ENCODE measurements around the gene PNO1. TPM values are rescaled to one million over a fixed set of nuclear protein-coding genes. Genes with fewer than 3 reads are reported as not detected.

The PNO1 gene
- total RNA-seq, 2 donors from 2014 or later, result 12.8 to 15.9 TPM

DNA sequence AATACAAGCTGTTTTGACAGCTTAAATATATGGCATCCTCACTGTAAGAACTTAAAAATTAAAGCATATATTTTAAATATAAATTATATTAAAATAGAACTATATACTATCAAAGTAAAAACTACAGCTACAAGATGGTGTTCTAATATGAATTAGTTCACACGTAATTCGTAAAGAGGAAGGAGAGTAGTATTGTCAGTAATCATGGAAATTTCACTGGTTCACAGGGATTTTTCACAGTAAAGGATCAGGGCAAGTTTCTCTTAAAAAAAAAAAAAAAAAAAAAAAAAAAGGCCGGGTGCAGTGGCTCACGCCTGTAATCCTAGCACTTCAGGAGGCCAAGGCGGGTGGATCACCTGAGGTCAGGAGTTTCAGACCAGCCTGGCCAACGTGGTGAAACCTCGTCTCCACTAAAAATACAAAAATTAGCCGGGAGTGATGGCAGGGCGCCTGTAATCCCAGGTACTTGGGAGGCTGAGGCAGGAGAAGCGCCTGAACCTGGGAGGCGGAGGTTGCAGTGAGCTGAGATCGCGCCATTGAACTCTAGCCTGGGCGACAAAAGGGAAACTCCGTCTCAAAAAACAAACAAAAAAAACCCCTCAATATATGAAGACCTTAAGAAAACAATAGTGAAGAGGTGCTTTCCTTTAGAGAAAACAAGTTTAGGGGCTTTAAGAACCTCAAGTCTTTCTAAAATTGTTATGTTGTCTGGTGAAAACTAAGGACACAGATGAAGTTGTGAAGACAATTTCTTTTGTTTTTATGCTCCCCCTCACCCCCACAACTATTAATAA lies 32.5 kb downstream of the PNO1 start:
- DNase-seq (ENCODE audit: low spot score), result no peak
- intact Hi-C loops (cut with DNase I), result loop anchor here (5.0 to 10.0 kb wide), 2 partner anchors 255 to 1288 kb away; no protein-coding TSS in a partner anchor

DNA sequence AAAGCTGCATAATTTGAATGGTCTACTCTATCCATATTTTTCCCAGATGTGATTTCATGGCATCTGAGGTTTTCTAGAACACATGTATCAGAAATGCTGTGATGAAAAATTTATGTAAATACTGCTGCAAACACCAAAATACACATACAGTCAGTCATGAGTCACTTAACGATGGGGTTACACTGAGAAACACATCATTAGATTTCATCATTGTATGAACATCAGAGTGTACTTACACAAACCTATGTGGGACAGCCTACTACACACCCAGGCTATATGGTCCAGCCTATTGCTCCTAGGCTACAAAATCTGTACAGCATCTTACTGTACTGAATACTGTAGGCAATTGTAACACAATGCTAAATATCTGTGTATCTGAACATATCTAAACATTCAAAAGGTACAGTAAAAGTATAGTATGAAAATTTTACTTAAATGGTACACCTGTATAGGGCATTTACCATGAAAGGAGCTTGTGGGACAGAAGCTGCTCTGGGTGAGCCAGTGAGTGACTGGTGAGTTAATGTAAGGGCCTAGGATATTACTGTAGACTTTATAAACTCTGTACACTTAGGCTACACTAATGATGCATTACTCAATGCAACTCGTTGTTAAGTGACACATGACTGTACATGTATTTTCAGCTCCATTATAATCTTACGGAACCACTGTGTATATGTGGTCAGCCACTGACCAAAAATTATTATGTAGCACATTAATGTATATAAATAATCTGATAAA lies 33.5 kb downstream of the PNO1 start:
- intact Hi-C loops (cut with DNase I), result loop anchor here (5.0 to 10.0 kb wide), 2 partner anchors 254 to 1289 kb away; no protein-coding TSS in a partner anchor
- DNase-seq (ENCODE audit: low spot score), result no peak

DNA sequence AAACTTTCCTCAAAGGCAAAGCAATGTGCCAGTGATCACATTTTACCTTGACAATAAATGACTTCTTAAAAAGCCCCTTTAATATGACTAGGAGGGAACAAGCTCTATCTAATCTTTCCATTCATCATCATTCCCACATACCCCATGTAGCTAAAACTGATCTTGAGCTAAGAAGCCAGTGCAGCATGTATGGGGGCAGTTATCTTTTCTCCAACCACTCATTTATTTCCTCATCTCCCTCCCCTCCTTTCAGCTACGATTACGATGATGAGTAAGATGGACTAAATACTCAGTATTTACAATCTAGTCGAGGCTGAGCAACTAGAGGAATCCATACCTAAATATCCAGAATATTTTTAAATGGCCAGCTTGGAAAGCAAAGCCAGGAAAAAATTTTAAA lies 35.5 kb downstream of the PNO1 start:
- intact Hi-C loops (cut with DNase I), result loop anchor here (5.0 to 10.0 kb wide), 2 partner anchors 252 to 1291 kb away; no protein-coding TSS in a partner anchor
- DNase-seq (ENCODE audit: low spot score), result no peak

DNA sequence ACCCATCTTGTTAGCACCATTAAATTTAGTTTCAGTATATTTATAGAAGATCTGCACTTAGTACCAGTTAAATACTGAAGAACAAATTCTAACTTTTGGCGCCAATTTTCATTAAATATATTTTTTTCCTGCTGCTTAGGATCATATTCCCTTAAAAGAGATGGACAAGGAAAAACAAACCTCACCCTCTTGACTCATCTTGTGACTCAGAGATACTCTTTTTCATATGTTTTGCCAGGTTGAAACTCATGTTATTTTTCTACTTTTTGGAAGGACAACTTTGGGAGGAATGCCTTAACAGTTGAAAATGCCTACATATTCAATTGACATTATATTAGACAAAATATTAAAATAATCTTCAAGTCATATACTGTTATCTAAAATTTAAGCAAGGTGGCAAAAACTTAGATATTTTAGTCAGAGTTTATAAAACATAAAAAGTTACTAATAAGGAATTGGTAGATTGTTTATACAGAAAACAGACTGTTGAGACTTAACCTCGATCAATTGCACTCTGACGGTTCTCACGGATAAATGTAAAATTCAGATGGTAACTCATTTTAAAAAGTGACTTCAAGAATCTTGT lies 36.2 kb downstream of the PNO1 start:
- intact Hi-C loops (cut with DNase I), result loop anchor here (5.0 to 10.0 kb wide), 2 partner anchors 251 to 1292 kb away; no protein-coding TSS in a partner anchor
- no peak for DNase-seq (ENCODE audit: low spot score)

DNA sequence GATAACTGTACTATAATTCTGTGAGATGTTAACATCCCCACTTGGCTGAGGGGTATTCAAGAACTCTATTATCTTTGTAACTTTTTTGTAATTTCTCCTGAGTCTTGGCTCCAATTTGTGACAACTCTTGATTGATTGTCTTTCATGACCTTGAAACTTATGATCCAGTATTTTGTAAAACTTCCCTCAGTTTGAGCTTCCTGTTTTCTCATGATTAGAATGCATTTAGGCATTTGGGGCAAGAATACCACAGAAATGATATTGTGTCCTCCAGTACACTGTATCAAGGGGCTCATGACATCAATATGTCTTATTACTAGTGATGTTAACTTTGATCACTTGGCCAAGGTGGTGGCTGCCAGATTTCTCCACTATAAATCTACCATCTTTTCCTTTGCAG lies 37.4 kb downstream of the PNO1 start:
- no peak for DNase-seq (ENCODE audit: low spot score)
- intact Hi-C loops (cut with DNase I), result loop anchor here in 1 of 2 donors (10.0 kb wide), 1 partner anchor 250 kb away; no protein-coding TSS in a partner anchor

DNA sequence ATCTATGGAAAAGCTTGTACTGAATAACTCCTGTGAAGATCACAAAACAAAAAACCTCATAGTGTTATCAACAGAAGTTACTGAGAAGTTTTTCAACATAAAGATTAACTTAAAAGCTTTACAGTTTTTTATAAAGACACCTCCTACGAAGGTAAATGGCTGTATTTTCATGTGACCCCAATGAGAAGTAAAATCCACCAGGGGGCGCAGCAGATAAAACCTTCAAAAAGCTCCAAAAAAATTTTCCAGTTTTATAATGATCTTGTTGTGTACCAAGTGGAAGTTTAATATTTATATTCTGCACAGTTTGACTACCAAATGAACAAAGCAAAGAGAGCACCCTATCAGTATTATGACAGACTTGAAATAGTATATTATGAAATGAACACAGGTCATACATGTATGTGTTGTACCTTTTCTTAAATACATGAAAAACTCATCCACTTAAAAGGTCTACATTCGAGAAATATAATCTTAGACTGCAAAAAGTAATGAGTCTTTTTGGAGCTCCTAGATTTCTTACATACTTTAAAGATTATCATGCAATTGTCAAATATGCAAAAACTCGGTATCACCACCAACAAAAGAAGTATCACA lies 38.5 kb downstream of the PNO1 start:
- intact Hi-C loops (cut with DNase I), result loop anchor here in 1 of 2 donors (10.0 kb wide), 1 partner anchor 249 kb away; no protein-coding TSS in a partner anchor

DNA sequence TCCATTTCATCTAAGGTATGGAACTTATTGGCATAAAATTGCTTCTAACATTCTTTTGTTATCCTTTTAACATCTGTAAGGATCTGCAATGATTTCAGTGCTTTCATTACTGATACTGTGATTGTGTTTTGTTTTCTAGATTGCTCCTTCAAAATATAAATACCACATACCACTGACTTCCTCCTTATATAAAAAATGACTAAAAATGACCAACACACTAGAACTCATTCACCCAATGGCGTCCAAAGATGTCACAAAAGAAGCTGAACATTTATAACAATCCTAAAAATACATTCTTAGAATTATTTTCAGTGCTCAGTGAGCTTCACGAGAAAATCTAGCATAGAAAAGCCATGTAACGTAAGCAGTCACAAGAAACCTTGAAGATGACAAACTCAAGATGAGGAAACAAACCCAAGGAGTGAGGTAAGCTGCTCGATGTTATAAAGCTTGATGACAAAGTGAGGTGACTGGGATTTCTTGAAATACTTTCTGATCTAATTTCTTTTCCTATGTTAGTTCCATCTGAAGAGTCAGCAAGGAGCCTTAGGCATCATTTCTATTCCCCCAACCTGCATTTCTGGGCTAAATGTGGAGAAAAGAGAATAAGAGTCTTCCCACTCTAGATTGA lies 42.6 kb downstream of the PNO1 start:
- intact Hi-C loops (cut with DNase I), result no loop called here
- no peak for DNase-seq (ENCODE audit: low spot score)

More for the DNA sequence above, 38.5 kb downstream of the PNO1 start:
- no peak for DNase-seq (ENCODE audit: low spot score)

DNA sequence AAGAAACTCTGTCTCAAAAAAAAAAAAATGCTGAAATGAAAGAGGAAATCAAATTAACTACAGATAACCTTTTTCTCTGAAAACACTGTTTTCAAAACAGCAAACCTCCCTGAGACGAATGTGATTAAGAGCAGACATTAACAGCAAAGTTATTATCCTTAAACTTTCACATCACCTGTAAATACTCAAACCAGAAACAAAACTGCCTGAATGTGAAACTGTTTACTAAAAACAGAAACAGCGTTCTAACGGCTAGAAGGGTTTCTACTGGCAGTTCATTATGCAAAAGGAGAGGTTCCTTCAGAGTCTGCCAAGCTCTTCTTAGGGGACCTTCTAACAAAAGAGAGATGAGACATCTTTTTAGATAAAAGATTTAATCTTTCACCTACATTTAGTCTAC lies 45.9 kb downstream of the PNO1 start:
- DNase-seq (ENCODE audit: low spot score), result no peak
- intact Hi-C loops (cut with DNase I), result loop anchor here in 1 of 2 donors (2.0 kb wide), 1 partner anchor 73 kb away; no protein-coding TSS in a partner anchor

DNA sequence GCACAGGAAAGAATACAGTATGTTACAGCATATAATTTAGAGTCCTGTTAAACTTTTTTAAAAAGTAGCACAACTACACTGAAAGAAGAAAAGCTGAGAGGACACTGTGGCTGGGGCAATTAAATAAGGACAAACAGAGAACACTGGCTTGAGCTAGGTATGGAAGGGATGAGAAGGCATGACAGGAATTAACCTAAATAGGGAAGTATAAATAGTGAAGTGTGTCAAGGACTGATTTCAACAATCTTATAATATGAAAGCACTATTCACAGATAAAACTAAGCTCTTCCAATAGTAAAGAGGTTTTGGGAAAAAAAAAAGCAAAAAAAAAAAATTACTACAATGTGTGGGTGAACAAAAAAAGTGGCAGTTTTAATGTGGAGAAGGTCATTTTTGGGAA lies 49.1 kb downstream of the PNO1 start:
- intact Hi-C loops (cut with DNase I), result no loop called here

DNA sequence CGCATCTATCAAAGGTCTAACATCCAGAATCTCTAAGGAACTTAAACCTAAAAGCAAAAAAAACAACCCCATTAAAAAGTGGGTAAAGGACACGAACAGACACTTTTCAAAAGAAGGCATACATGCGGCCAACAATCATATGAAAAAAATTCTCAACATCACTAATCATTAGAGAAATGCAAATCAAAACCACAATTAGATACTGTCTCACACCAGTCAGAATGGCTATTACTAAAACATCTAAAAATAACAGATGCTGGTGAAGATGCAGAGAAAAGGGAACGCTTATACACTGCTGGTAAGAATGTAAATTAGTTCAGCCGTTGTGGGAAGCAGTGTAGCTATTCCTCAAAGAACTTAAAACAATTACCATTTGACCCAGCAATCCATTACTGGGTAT lies 56.7 kb downstream of the PNO1 start:
- intact Hi-C loops (cut with DNase I), result no loop called here
- DNase-seq (ENCODE audit: low spot score), result no peak

More for the DNA sequence above, 49.1 kb downstream of the PNO1 start:
- DNase-seq (ENCODE audit: low spot score), result no peak

DNA sequence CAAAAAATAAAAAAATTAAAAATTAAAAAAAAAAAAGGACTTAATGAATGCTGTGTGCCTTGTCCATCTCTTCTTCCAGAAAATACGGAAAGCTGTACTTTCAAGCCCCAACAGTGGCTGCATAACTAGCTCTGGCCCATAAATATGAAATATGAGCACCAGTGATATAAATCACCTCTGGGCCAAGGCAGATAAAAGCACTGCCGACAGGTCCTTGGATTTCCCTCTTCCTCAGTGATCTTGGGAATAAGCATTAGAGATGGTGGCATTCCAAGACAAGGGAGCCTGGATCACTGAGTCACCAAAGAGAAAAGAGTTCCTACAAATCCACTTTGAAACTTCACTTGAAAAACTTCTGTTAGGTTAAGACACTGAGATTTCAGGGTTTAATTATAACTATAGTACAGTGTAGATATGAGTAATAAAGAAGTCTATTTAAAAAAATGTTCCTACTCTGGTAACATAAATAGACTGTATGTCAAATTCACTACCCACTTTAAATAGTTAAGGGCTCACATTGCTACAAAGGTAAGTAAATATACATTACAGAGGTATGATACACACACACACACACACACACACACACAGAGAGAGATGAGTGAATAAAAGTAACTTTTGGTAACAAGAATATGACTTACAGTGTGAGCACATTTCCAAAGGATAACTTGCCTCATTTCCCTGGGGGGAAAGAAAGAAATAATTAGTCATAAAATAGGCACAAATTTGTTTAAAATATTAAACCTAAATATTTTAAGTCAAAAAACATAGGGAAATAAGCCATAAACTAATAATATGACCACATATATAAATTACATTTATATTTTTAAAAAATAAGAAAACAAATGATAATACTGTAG lies 59.0 kb downstream of the PNO1 start:
- intact Hi-C loops (cut with DNase I), result no loop called here
- no peak for DNase-seq (ENCODE audit: low spot score)

DNA sequence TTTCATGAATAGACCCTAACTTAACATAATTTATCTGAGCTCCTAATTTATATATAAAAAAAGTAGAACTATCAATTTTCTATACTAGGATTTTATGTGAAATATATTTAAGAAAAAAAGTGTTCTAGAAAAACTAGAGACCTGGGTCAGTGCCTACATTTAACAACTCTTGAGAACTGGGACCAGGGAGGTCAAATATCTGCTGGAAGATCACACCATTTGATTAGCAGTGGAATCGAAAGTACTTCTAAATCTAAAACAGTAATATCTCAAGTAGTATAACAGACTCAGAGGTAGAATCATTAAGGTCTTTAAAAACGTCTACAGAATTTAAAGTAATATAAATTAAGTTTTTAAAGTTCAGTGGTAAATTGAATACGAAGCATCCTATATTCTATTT lies 60.0 kb downstream of the PNO1 start:
- intact Hi-C loops (cut with DNase I), result no loop called here
- DNase-seq (ENCODE audit: low spot score), result no peak

DNA sequence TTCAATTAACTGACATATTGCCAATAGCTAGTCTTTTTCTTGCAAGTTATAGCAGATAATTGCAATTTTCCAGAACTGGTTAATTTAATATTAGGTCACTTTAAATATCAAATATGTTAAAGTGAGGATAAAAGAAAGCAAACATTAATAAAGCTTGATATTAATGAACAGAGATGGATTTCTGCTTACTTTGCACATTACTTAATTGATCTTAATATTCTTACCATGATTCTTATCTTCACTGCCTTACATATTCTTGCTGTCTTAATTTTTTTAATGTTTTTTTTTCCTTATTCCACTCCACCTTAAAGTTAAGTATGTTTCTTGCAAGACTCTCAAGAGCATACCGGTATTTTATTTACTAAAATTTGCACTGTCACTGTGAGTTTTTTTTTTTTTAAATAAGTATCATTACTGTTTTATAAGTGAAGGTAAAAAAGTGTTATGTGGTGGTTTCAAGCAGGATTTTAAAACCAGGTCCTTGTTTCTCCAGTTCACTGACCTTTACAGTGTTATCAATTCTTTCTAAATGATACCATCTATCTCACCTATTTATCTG lies 60.7 kb downstream of the PNO1 start:
- DNase-seq (ENCODE audit: low spot score), result no peak
- intact Hi-C loops (cut with DNase I), result no loop called here

DNA sequence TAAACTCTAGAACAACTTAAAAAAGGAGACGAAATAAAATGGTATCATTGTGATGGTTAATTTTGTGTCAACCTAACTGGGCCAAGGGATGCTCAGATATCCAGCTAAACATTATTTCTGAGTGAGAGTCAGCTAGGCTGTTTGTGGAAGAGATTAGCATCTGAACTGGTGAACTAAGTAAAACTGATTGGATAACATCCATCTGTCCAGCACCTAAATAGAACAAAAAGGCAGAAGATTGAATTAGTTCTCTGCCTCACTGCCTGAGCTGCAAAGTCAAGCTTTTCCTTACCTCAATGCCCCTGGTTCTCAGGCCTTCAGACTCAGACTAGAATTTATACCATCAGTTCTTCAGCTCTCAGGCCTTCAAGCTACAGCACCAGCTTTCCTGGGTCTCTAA lies 64.6 kb downstream of the PNO1 start:
- no peak for DNase-seq (ENCODE audit: low spot score)
- intact Hi-C loops (cut with DNase I), result no loop called here

DNA sequence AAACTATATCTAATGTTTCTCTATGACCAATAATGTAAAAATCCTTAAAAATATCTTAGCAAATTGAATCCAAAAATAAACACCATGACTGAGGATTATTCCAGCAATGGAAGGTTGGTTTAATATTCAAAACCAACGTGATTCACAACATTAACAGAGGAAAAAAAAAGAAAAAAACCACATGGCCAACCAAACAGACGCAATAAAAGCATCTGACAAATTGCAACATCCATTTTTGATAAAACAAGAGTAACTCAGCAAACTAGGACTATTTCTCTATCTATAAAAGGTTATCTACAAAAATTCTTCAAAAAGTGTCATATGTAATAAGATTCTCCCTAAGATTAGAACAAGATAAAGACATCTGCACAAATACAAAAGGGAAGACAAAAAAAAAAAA lies 65.7 kb downstream of the PNO1 start:
- DNase-seq (ENCODE audit: low spot score), result no peak
- intact Hi-C loops (cut with DNase I), result no loop called here

DNA sequence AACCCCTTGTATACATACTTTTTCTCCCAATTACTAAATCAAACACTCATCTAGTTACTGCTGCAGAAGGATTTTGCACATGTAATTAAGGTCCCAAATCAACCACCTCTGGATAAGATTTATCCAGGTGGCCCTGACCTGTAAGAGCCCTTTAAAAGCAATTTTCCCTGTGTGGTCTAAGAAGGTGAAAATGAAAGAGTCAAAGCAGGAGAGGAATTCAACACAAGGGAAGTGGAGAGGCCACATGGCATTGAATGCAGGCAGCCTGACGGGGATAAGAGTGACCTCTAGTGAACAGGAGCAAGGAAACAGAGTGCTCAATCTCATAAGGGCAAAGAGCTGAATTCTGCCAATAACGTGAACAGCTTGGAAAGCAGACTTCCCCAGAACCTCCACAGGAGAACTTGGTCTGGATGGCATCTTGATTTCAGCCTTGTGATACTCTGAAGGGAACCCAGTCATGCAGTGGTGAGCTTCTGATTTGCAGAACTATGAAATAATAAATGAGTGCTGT lies 67.5 kb downstream of the PNO1 start:
- no peak for DNase-seq (ENCODE audit: low spot score)
- intact Hi-C loops (cut with DNase I), result no loop called here
